ENCODE results near the gene ACSS2.

The ACSS2 gene

GRCh38 chr20:34843421-34843820 is 33.0 kb upstream of the ACSS2 start:
- no peaks in the 10 kb centered on the region for H3K36me3 ChIP-seq
- H3K4me3 ChIP-seq (ENCODE audit: low read depth in 1 of 2, low read length in 1 of 2), result no peak overlapping the region
- no peak for TF ChIP-seq CTCF (IDR thresholded peaks at IDR 0.05)
- H3K9me3 ChIP-seq, result no peaks in the 10 kb centered on the region
- no peak overlapping the region for H3K27ac ChIP-seq
- no peaks in the 10 kb centered on the region for H3K4me1 ChIP-seq (ENCODE audit: control insufficient read depth in 1 of 2, insufficient read depth in 1 of 2, low read depth in 1 of 2, low read length in 1 of 2)
- peaks cover 4% of the 10 kb centered on the region for H3K27me3 ChIP-seq

GRCh38 chr20:34848597-34848996 is 27.8 kb upstream of the ACSS2 start:
- no peak overlapping the region for H3K4me3 ChIP-seq (ENCODE audit: low read depth in 1 of 2, low read length in 1 of 2)
- H3K9me3 ChIP-seq, result no peaks in the 10 kb centered on the region
- H3K27ac ChIP-seq, result no peak overlapping the region
- H3K4me1 ChIP-seq (ENCODE audit: control insufficient read depth in 1 of 2, insufficient read depth in 1 of 2, low read depth in 1 of 2, low read length in 1 of 2), result no peaks in the 10 kb centered on the region
- TF ChIP-seq CTCF (IDR thresholded peaks at IDR 0.05), result no peak
- no peaks in the 10 kb centered on the region for H3K36me3 ChIP-seq
- no peaks in the 10 kb centered on the region for H3K27me3 ChIP-seq

- Histone ChIP-seq H3K4me1 (ENCODE audit: control insufficient read depth in 1 of 2, insufficient read depth in 1 of 2, low read depth in 1 of 2, low read length in 1 of 2) (no peaks in the 10 kb centered on the region), H3K27me3 (no peaks in the 10 kb centered on the region), H3K9me3 (no peaks in the 10 kb centered on the region), H3K4me3 (ENCODE audit: low read depth in 1 of 2, low read length in 1 of 2) (no peak overlapping the region), H3K36me3 (no peaks in the 10 kb centered on the region), H3K27ac (no peak overlapping the region)
- TF ChIP-seq CTCF (IDR thresholded peaks at IDR 0.05), result no peak
These were observed 26.6 kb upstream of the ACSS2 start for GRCh38 chr20:34849778-34850177.

GRCh38 chr20:34850969-34851368 is 25.4 kb upstream of the ACSS2 start:
- Histone ChIP-seq H3K27me3 (no peaks in the 10 kb centered on the region), H3K9me3 (no peaks in the 10 kb centered on the region), H3K4me3 (ENCODE audit: low read depth in 1 of 2, low read length in 1 of 2) (no peak overlapping the region), H3K36me3 (no peaks in the 10 kb centered on the region), H3K4me1 (ENCODE audit: control insufficient read depth in 1 of 2, insufficient read depth in 1 of 2, low read depth in 1 of 2, low read length in 1 of 2) (no peaks in the 10 kb centered on the region), H3K27ac (no peak overlapping the region)
- no peak for TF ChIP-seq CTCF (IDR thresholded peaks at IDR 0.05)

GRCh38 chr20:34852298-34852697 is 24.1 kb upstream of the ACSS2 start:
- Histone ChIP-seq H3K4me1 (ENCODE audit: control insufficient read depth in 1 of 2, insufficient read depth in 1 of 2, low read depth in 1 of 2, low read length in 1 of 2) (no peaks in the 10 kb centered on the region), H3K36me3 (no peaks in the 10 kb centered on the region), H3K4me3 (ENCODE audit: low read depth in 1 of 2, low read length in 1 of 2) (no peak overlapping the region), H3K9me3 (no peaks in the 10 kb centered on the region), H3K27ac (no peak overlapping the region), H3K27me3 (no peaks in the 10 kb centered on the region)
- TF ChIP-seq CTCF (IDR thresholded peaks at IDR 0.05), result no peak

GRCh38 chr20:34859367-34859766 is 17.0 kb upstream of the ACSS2 start:
- Histone ChIP-seq H3K36me3 (no peaks in the 10 kb centered on the region), H3K4me1 (ENCODE audit: control insufficient read depth in 1 of 2, insufficient read depth in 1 of 2, low read depth in 1 of 2, low read length in 1 of 2) (no peaks in the 10 kb centered on the region), H3K27ac (no peak overlapping the region), H3K4me3 (ENCODE audit: low read depth in 1 of 2, low read length in 1 of 2) (no peak overlapping the region), H3K9me3 (no peaks in the 10 kb centered on the region), H3K27me3 (no peaks in the 10 kb centered on the region)
- no peak for TF ChIP-seq CTCF (IDR thresholded peaks at IDR 0.05)

Measured in neutrophil (primary cell).